ENCODE results near the gene TPP1. TPM values are rescaled to one million over a fixed set of nuclear protein-coding genes. Genes with fewer than 3 reads are reported as not detected.

TPP1 gene
- total RNA-seq, 1 donor from 2014 or later = 207 TPM

- peaks cover 5% of the 10 kb centered on the region for H3K4me1 ChIP-seq
- H3K4me3 ChIP-seq = no peak overlapping the region
- TF ChIP-seq CTCF (IDR thresholded peaks at IDR 0.05) = no peak
- intact Hi-C loops (cut with DNase I) = no loop called here
- DNase-seq (no peak), ATAC-seq (no peak)
- no peaks in the 10 kb centered on the region for H3K27me3 ChIP-seq
- no peaks in the 10 kb centered on the region for H3K9me3 ChIP-seq
- H3K27ac ChIP-seq = no peak overlapping the region
- H3K36me3 ChIP-seq = no peaks in the 10 kb centered on the region
These were observed 3.3 kb upstream of the TPP1 start for GRCh38 chr11:6622261-6623171.

GRCh38 chr11:6621711-6622211 lies 2.5 kb upstream of the TPP1 start:
- no peak overlapping the region for H3K4me3 ChIP-seq
- no peak for TF ChIP-seq CTCF (IDR thresholded peaks at IDR 0.05)
- no peak overlapping the region for H3K27ac ChIP-seq
- no peaks in the 10 kb centered on the region for H3K27me3 ChIP-seq
- H3K4me1 ChIP-seq = peaks cover 9% of the 10 kb centered on the region
- no peaks in the 10 kb centered on the region for H3K9me3 ChIP-seq
- DNase-seq (no peak), ATAC-seq (no peak)
- intact Hi-C loops (cut with DNase I) = no loop called here
- peaks cover 3% of the 10 kb centered on the region for H3K36me3 ChIP-seq

- Histone ChIP-seq H3K27ac (no peak overlapping the region), H3K4me1 (peaks cover 9% of the 10 kb centered on the region), H3K9me3 (no peaks in the 10 kb centered on the region), H3K4me3 (no peak overlapping the region), H3K27me3 (no peaks in the 10 kb centered on the region), H3K36me3 (peaks cover 14% of the 10 kb centered on the region)
- intact Hi-C loops (cut with DNase I) = no loop called here
- TF ChIP-seq CTCF (IDR thresholded peaks at IDR 0.05) = no peak
- DNase-seq = no peak
- ATAC-seq = no peak
These were observed 1.4 kb upstream of the TPP1 start for GRCh38 chr11:6620636-6621035.

GRCh38 chr11:6618117-6619003 lies 862 bp downstream of the TPP1 start:
- peaks cover 9% of the 10 kb centered on the region for H3K4me1 ChIP-seq
- peak overlapping the region; percentile 78 for H3K4me3 ChIP-seq
- H3K36me3 ChIP-seq = peaks cover 30% of the 10 kb centered on the region
- H3K27ac ChIP-seq = peak overlapping the region; percentile 87
- peak; percentile 65 for DNase-seq
- intact Hi-C loops (cut with DNase I) = no loop called here
- H3K9me3 ChIP-seq = no peaks in the 10 kb centered on the region
- ATAC-seq = peak; percentile 33
- no peaks in the 10 kb centered on the region for H3K27me3 ChIP-seq
- no peak for TF ChIP-seq CTCF (IDR thresholded peaks at IDR 0.05)

- peaks cover 19% of the 10 kb centered on the region for H3K4me1 ChIP-seq
- H3K27me3 ChIP-seq = no peaks in the 10 kb centered on the region
- H3K4me3 ChIP-seq = peak overlapping the region; percentile 78
- intact Hi-C loops (cut with DNase I) = no loop called here
- ATAC-seq (no peak), DNase-seq (no peak)
- H3K9me3 ChIP-seq = no peaks in the 10 kb centered on the region
- H3K36me3 ChIP-seq = peaks cover 30% of the 10 kb centered on the region
- TF ChIP-seq CTCF (IDR thresholded peaks at IDR 0.05) = no peak
- H3K27ac ChIP-seq = no peak overlapping the region
These were observed 1.9 kb downstream of the TPP1 start for GRCh38 chr11:6617315-6617781.
